GM23338 (cell line): ENCODE results near the gene PPP1R16B. TPM values are rescaled to one million over a fixed set of nuclear protein-coding genes. Genes with fewer than 3 reads are reported as not detected.

ENCODE experiments used
- ATAC-seq: fragments of 200-7000 bp; cut with Tn5 transposase; 3 replicates; pipeline ENCODE4 v1.9.1; 2020
- DNase-seq: peaks from one replicate; pipeline ENCODE4 v3.0.0-alpha.2; 2015; ENCODE audit warnings: low spot score
- H2AFZ ChIP-seq: fragments of 200-600 bp; sonication (generic); 2 replicates; pipeline ENCODE4 v1.8.0; 2016; ENCODE audit warnings: antibody characterized with exemption, mild to moderate bottlenecking, moderate library complexity
- H3F3A ChIP-seq: fragments of 200-600 bp; sonication (generic); replicated peaks from 2 replicates; pipeline ENCODE4 v1.8.0; 2017; ENCODE audit warnings: antibody characterized with exemption, mixed run types, low read depth
- H3K27ac ChIP-seq: fragments of 200-600 bp; sonication (generic); 2 replicates; pipeline ENCODE4 v1.6.1; 2016; ENCODE audit warnings: low read depth
- H3K27me3 ChIP-seq: fragments of 200-600 bp; sonication (generic); 2 replicates; pipeline ENCODE4 v1.8.0; 2016; ENCODE audit warnings: mild to moderate bottlenecking, mixed run types, moderate library complexity; ENCODE audit not compliant: insufficient read depth
- H3K36me3 ChIP-seq: fragments of 200-600 bp; sonication (generic); 2 replicates; pipeline ENCODE4 v1.8.0; 2016; ENCODE audit warnings: mild to moderate bottlenecking; ENCODE audit not compliant: insufficient read depth
- H3K4me1 ChIP-seq: fragments of 200-600 bp; sonication (generic); 2 replicates; pipeline ENCODE4 v1.8.0; 2016; ENCODE audit warnings: mild to moderate bottlenecking, moderate library complexity; ENCODE audit not compliant: insufficient read depth
- H3K4me2 ChIP-seq: fragments of 200-600 bp; sonication (generic); 2 replicates; pipeline ENCODE4 v1.7.1; 2017; ENCODE audit warnings: mixed run types
- H3K4me3 ChIP-seq: fragments of 200-600 bp; sonication (generic); 2 replicates; pipeline ENCODE4 v1.6.1; 2016; ENCODE audit warnings: mixed run types
- H3K79me2 ChIP-seq: fragments of 200-600 bp; sonication (generic); replicated peaks from 2 replicates; pipeline ENCODE4 v1.8.0; 2017; ENCODE audit warnings: mild to moderate bottlenecking; ENCODE audit not compliant: insufficient read depth
- H3K9me2 ChIP-seq: fragments of 200-600 bp; sonication (generic); 2 replicates; pipeline ENCODE4 v1.8.0; 2017; ENCODE audit not compliant: insufficient read depth
- H4K20me1 ChIP-seq: fragments of 200-600 bp; sonication (generic); replicated peaks from 2 replicates; pipeline ENCODE4 v1.8.0; 2017; ENCODE audit warnings: mild to moderate bottlenecking; ENCODE audit not compliant: insufficient read depth
- H3K27ac Mint-ChIP-seq: 2 replicates; pipeline ENCODE4 v1.8.0; 2020; ENCODE audit warnings: inconsistent platforms, mild to moderate bottlenecking, moderate library complexity, mixed read lengths
- H3K27me3 Mint-ChIP-seq: 3 replicates; pipeline ENCODE4 v1.8.0; 2022; ENCODE audit warnings: low read depth, mild to moderate bottlenecking, moderate library complexity, mixed read lengths, inconsistent platforms; ENCODE audit not compliant: insufficient read depth, poor library complexity
- H3K36me3 Mint-ChIP-seq: 3 replicates; pipeline ENCODE4 v1.8.0; 2021; ENCODE audit warnings: low read depth, mild to moderate bottlenecking, inconsistent platforms, moderate library complexity, mixed read lengths
- H3K4me1 Mint-ChIP-seq: 3 replicates; pipeline ENCODE4 v1.8.0; 2020; ENCODE audit warnings: mild to moderate bottlenecking, inconsistent platforms, mixed read lengths
- H3K4me3 Mint-ChIP-seq: 3 replicates; pipeline ENCODE4 v1.8.0; 2021; ENCODE audit warnings: moderate library complexity, mild to moderate bottlenecking, inconsistent platforms, mixed read lengths
- H3K9me3 Mint-ChIP-seq: 3 replicates; pipeline ENCODE4 v1.8.0; 2020; ENCODE audit warnings: moderate library complexity, mild to moderate bottlenecking, inconsistent platforms, mixed read lengths
- CREB1 ChIP-seq: fragments of 250-450 bp; sonication (Bioruptor Pico); IDR thresholded peaks from 2 replicates; pipeline ENCODE4 v1.5.0; 2020; ENCODE audit warnings: low read depth, mild to moderate bottlenecking, moderate library complexity
- EZH2 ChIP-seq: fragments of 200-600 bp; sonication (generic); IDR thresholded peaks from one replicate; pipeline ENCODE4 v1.8.0; 2017; ENCODE audit warnings: antibody characterized with exemption, mild to moderate bottlenecking, low read depth; ENCODE audit not compliant: unreplicated experiment
- JUNB ChIP-seq: IDR thresholded peaks from one replicate; pipeline ENCODE4 v1.6.1; 2016; ENCODE audit warnings: antibody characterized with exemption; ENCODE audit not compliant: unreplicated experiment
- NANOG ChIP-seq: IDR thresholded peaks from 2 replicates; pipeline ENCODE4 v1.6.1; 2016; ENCODE audit warnings: antibody characterized with exemption, borderline replicate concordance
- STAT1 ChIP-seq: IDR thresholded peaks from one replicate; pipeline ENCODE4 v1.6.1; 2016; ENCODE audit warnings: antibody characterized with exemption; ENCODE audit not compliant: unreplicated experiment
- ZNF331 ChIP-seq: fragments of 250-450 bp; sonication (Bioruptor Pico); IDR thresholded peaks from 2 replicates; pipeline ENCODE4 v1.5.0; 2020; ENCODE audit warnings: low read depth, mild to moderate bottlenecking, moderate library complexity
- polyA plus RNA-seq: library from polyadenylated mRNA; unstranded; fragments of >200 nt; fragmentation: Nextera tagmentation; extraction: Ambion mirVana; gene quantifications from 2 replicates; pipeline ENCODE4 v1.2.1, GENCODE V29; 2016
- total RNA-seq: library from RNA; depleted of rRNA; stranded (reverse); fragments of >200 nt; shearing (Covaris generic); gene quantifications from 2 replicates; pipeline ENCODE4 v1.2.3, GENCODE V29; 2014
- TF ChIP-seq, protein P1 (sequence below): IDR thresholded peaks from one replicate; pipeline ENCODE4 v1.6.1; 2018; ENCODE audit warnings: antibody characterized with exemption; ENCODE audit not compliant: unreplicated experiment
- TF ChIP-seq, protein P2 (sequence below): IDR thresholded peaks from 2 replicates; pipeline ENCODE4 v1.6.1; 2016; ENCODE audit warnings: antibody characterized with exemption
- TF ChIP-seq, protein P3 (sequence below), 2 experiments: fragments of 200-600 bp in 1 of 2; sonication (generic) in 1 of 2; conservative IDR thresholded peaks; 2 replicates each; pipeline versions ENCODE4 v1.5.1 to v1.6.1; 2016 to 2017; ENCODE audit warnings: antibody characterized with exemption in 2 of 2, low read depth in 2 of 2, mild to moderate bottlenecking in 2 of 2, moderate library complexity in 1 of 2
- TF ChIP-seq, protein P4 (sequence below): fragments of 250-450 bp; sonication (Bioruptor Pico); IDR thresholded peaks from 2 replicates; pipeline ENCODE4 v1.5.0; 2020; ENCODE audit warnings: mild to moderate bottlenecking, moderate library complexity

The PPP1R16B gene
- total and polyA plus RNA-seq, 2 experiments from 2014 or later = 1.6 to 11.5 TPM

DNA sequence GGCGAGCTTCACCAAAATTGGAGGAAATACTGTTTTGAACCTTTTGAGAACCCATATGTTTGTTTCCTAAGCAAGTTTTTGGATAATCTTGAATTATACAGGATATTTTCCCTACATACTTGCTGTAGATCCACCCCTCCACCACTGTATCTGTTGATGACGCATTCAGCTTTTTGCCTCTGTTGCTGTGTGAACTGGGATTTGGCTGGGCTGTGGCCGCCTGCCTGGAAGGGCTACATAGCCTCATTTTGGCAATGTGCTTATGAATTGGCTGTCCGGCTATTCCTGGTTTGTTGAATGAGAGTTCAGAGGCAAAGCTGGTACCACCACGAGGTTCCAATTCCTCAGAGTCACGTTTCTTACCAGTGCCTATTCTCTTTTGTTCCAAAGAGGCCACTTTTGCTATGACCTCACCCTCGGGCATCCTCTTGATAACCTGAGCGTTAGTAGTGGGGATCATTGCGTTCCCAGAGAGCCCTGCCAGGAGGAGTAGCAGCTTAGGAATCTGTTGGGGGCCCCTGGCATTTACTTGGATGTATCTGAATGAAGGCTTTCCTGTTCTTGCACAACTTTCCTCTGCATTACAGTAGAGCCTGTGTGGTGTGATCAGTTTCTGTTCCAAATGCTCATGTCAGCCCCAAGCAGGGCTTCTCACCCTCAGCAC, 127.1 kb downstream of the PPP1R16B start:
- peak overlapping the region; percentile 53; the same call in 1 of the 2 replicates for H3K27ac Mint-ChIP-seq
- peak overlapping the region; percentile 15; the same call in 2 of the 3 replicates for H3K4me3 Mint-ChIP-seq
- no peaks in the 10 kb centered on the region; the same call in 1 of the 2 replicates for H3K36me3 ChIP-seq
- no peak overlapping the region for H2AFZ ChIP-seq
- peak overlapping the region; percentile 43; the same call in 1 of the 2 replicates for H3K4me2 ChIP-seq
- TF ChIP-seq EZH2 (no peak), NANOG (no peak), JUNB (no peak), ZNF331 (no peak), CREB1 (no peak), STAT1 (no peak)
- TF ChIP-seq, protein P1, sequence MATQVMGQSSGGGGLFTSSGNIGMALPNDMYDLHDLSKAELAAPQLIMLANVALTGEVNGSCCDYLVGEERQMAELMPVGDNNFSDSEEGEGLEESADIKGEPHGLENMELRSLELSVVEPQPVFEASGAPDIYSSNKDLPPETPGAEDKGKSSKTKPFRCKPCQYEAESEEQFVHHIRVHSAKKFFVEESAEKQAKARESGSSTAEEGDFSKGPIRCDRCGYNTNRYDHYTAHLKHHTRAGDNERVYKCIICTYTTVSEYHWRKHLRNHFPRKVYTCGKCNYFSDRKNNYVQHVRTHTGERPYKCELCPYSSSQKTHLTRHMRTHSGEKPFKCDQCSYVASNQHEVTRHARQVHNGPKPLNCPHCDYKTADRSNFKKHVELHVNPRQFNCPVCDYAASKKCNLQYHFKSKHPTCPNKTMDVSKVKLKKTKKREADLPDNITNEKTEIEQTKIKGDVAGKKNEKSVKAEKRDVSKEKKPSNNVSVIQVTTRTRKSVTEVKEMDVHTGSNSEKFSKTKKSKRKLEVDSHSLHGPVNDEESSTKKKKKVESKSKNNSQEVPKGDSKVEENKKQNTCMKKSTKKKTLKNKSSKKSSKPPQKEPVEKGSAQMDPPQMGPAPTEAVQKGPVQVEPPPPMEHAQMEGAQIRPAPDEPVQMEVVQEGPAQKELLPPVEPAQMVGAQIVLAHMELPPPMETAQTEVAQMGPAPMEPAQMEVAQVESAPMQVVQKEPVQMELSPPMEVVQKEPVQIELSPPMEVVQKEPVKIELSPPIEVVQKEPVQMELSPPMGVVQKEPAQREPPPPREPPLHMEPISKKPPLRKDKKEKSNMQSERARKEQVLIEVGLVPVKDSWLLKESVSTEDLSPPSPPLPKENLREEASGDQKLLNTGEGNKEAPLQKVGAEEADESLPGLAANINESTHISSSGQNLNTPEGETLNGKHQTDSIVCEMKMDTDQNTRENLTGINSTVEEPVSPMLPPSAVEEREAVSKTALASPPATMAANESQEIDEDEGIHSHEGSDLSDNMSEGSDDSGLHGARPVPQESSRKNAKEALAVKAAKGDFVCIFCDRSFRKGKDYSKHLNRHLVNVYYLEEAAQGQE = no peak
- TF ChIP-seq, protein P2, sequence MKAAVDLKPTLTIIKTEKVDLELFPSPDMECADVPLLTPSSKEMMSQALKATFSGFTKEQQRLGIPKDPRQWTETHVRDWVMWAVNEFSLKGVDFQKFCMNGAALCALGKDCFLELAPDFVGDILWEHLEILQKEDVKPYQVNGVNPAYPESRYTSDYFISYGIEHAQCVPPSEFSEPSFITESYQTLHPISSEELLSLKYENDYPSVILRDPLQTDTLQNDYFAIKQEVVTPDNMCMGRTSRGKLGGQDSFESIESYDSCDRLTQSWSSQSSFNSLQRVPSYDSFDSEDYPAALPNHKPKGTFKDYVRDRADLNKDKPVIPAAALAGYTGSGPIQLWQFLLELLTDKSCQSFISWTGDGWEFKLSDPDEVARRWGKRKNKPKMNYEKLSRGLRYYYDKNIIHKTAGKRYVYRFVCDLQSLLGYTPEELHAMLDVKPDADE = no peak
- TF ChIP-seq, protein P3, sequence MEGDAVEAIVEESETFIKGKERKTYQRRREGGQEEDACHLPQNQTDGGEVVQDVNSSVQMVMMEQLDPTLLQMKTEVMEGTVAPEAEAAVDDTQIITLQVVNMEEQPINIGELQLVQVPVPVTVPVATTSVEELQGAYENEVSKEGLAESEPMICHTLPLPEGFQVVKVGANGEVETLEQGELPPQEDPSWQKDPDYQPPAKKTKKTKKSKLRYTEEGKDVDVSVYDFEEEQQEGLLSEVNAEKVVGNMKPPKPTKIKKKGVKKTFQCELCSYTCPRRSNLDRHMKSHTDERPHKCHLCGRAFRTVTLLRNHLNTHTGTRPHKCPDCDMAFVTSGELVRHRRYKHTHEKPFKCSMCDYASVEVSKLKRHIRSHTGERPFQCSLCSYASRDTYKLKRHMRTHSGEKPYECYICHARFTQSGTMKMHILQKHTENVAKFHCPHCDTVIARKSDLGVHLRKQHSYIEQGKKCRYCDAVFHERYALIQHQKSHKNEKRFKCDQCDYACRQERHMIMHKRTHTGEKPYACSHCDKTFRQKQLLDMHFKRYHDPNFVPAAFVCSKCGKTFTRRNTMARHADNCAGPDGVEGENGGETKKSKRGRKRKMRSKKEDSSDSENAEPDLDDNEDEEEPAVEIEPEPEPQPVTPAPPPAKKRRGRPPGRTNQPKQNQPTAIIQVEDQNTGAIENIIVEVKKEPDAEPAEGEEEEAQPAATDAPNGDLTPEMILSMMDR (conservative IDR thresholded peaks at IDR 0.05; ENCODE audit: low read depth in 2 of 2) = no peak
- TF ChIP-seq, protein P4, sequence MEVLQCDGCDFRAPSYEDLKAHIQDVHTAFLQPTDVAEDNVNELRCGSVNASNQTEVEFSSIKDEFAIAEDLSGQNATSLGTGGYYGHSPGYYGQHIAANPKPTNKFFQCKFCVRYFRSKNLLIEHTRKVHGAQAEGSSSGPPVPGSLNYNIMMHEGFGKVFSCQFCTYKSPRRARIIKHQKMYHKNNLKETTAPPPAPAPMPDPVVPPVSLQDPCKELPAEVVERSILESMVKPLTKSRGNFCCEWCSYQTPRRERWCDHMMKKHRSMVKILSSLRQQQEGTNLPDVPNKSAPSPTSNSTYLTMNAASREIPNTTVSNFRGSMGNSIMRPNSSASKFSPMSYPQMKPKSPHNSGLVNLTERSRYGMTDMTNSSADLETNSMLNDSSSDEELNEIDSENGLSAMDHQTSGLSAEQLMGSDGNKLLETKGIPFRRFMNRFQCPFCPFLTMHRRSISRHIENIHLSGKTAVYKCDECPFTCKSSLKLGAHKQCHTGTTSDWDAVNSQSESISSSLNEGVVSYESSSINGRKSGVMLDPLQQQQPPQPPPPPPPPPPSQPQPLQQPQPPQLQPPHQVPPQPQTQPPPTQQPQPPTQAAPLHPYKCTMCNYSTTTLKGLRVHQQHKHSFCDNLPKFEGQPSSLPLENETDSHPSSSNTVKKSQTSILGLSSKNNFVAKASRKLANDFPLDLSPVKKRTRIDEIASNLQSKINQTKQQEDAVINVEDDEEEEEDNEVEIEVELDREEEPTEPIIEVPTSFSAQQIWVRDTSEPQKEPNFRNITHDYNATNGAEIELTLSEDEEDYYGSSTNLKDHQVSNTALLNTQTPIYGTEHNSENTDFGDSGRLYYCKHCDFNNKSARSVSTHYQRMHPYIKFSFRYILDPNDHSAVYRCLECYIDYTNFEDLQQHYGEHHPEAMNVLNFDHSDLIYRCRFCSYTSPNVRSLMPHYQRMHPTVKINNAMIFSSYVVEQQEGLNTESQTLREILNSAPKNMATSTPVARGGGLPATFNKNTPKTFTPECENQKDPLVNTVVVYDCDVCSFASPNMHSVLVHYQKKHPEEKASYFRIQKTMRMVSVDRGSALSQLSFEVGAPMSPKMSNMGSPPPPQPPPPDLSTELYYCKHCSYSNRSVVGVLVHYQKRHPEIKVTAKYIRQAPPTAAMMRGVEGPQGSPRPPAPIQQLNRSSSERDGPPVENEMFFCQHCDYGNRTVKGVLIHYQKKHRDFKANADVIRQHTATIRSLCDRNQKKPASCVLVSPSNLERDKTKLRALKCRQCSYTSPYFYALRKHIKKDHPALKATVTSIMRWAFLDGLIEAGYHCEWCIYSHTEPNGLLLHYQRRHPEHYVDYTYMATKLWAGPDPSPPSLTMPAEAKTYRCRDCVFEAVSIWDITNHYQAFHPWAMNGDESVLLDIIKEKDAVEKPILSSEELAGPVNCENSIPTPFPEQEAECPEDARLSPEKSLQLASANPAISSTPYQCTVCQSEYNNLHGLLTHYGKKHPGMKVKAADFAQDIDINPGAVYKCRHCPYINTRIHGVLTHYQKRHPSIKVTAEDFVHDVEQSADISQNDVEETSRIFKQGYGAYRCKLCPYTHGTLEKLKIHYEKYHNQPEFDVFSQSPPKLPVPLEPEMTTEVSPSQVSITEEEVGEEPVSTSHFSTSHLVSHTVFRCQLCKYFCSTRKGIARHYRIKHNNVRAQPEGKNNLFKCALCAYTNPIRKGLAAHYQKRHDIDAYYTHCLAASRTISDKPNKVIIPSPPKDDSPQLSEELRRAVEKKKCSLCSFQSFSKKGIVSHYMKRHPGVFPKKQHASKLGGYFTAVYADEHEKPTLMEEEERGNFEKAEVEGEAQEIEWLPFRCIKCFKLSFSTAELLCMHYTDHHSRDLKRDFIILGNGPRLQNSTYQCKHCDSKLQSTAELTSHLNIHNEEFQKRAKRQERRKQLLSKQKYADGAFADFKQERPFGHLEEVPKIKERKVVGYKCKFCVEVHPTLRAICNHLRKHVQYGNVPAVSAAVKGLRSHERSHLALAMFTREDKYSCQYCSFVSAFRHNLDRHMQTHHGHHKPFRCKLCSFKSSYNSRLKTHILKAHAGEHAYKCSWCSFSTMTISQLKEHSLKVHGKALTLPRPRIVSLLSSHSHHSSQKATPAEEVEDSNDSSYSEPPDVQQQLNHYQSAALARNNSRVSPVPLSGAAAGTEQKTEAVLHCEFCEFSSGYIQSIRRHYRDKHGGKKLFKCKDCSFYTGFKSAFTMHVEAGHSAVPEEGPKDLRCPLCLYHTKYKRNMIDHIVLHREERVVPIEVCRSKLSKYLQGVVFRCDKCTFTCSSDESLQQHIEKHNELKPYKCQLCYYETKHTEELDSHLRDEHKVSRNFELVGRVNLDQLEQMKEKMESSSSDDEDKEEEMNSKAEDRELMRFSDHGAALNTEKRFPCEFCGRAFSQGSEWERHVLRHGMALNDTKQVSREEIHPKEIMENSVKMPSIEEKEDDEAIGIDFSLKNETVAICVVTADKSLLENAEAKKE (CRISPR knock-in tag) = no peak
- no peaks in the 10 kb centered on the region for H3K9me3 Mint-ChIP-seq
- ATAC-seq (no peak), DNase-seq (peak; percentile 23)
- peaks cover 28% of the 10 kb centered on the region for H3K4me1 ChIP-seq
- H3K4me1 Mint-ChIP-seq = peaks cover 49% of the 10 kb centered on the region
- H3K27ac ChIP-seq = peak overlapping the region; percentile 48; the same call in 1 of the 2 replicates
- peaks cover 35% of the 10 kb centered on the region for H3K36me3 Mint-ChIP-seq
- H3K79me2 ChIP-seq = peaks cover 100% of the 10 kb centered on the region
- peaks cover 89% of the 10 kb centered on the region for H4K20me1 ChIP-seq
- H3K4me3 ChIP-seq = no peak overlapping the region
- no peaks in the 10 kb centered on the region for H3F3A ChIP-seq
- H3K9me2 ChIP-seq = no peaks in the 10 kb centered on the region
- no peaks in the 10 kb centered on the region for H3K27me3 ChIP-seq
- H3K27me3 Mint-ChIP-seq = peaks cover 14% of the 10 kb centered on the region
